ENCODE data around the gene RTL10.

RTL10 gene

GRCh38 chr22:19823191-19823901, 31.3 kb downstream of the RTL10 start:
- no peak for DNase-seq (ENCODE audit: low read depth)

GRCh38 chr22:19822301-19823117, 32.2 kb downstream of the RTL10 start:
- DNase-seq (ENCODE audit: low read depth): no peak

GRCh38 chr22:19821523-19822300, 33.0 kb downstream of the RTL10 start:
- no peak for DNase-seq (ENCODE audit: low read depth)

- no peak for DNase-seq (ENCODE audit: low read depth)
Observed at GRCh38 chr22:19820880-19821522, 33.7 kb downstream of the RTL10 start.

GRCh38 chr22:19819911-19820879, 34.5 kb downstream of the RTL10 start:
- DNase-seq (ENCODE audit: low read depth): no peak

GRCh38 chr22:19819208-19819910, 35.3 kb downstream of the RTL10 start:
- no peak for DNase-seq (ENCODE audit: low read depth)

- no peak for DNase-seq (ENCODE audit: low read depth)
Observed at GRCh38 chr22:19818324-19819207, 36.1 kb downstream of the RTL10 start.

GRCh38 chr22:19816372-19817119, 38.1 kb downstream of the RTL10 start:
- DNase-seq (ENCODE audit: low read depth): no peak

- DNase-seq (ENCODE audit: low read depth): no peak
Observed at GRCh38 chr22:19815823-19816290, 38.8 kb downstream of the RTL10 start.

GRCh38 chr22:19815093-19815822, 39.4 kb downstream of the RTL10 start:
- no peak for DNase-seq (ENCODE audit: low read depth)

- no peak for DNase-seq (ENCODE audit: low read depth)
Observed at GRCh38 chr22:19814428-19814827, 40.2 kb downstream of the RTL10 start.

- no peak for DNase-seq (ENCODE audit: low read depth)
Observed at GRCh38 chr22:19812910-19813309, 41.8 kb downstream of the RTL10 start.

- DNase-seq (ENCODE audit: low read depth): no peak
Observed at GRCh38 chr22:19811811-19812771, 42.6 kb downstream of the RTL10 start.

- DNase-seq (ENCODE audit: low read depth): no peak
Observed at GRCh38 chr22:19811211-19811621, 43.5 kb downstream of the RTL10 start.

- DNase-seq (ENCODE audit: low read depth): peak; percentile 31
Observed at GRCh38 chr22:19810381-19811201, 44.1 kb downstream of the RTL10 start.

- no peak for DNase-seq (ENCODE audit: low read depth)
Observed at GRCh38 chr22:19809741-19810140, 44.9 kb downstream of the RTL10 start.

Measured in non-pigmented ciliary epithelial cell (primary cell).